Glomerular endothelial cell (primary cell): Measurements from ENCODE around the gene ORAI3. TPM values are rescaled to one million over a fixed set of nuclear protein-coding genes. Genes with fewer than 3 reads are reported as not detected.

Source experiments
- DNase-seq: peaks from one replicate; pipeline ENCODE4 v3.0.0-alpha.2; 2011; ENCODE audit warnings: low read depth, low spot score; ENCODE audit errors: extremely low read depth
- total RNA-seq: library from RNA; depleted of rRNA; stranded (reverse); fragments of >200 nt; gene quantifications from 2 replicates; pipeline ENCODE4 v1.2.3, GENCODE V29; 2015

Gene ORAI3
- total RNA-seq, result 40.0 and 47.3 TPM in 2 replicates

- DNase-seq, result no peak
These were observed at the start of gene ORAI3 for GRCh38 chr16:30948667-30949649. Gene ORAI3 (plus strand): TSS chr16:30949068. CDS start chr16:30949290, 222 bp downstream.

GRCh38 chr16:30899794-30900193, 49.1 kb upstream of the ORAI3 start:
- no peak for DNase-seq

GRCh38 chr16:30900588-30900987, 48.3 kb upstream of the ORAI3 start:
- DNase-seq, result no peak

- no peak for DNase-seq
These were observed 47.5 kb upstream of the ORAI3 start for GRCh38 chr16:30901201-30902028.

- no peak for DNase-seq
These were observed 46.6 kb upstream of the ORAI3 start for GRCh38 chr16:30902029-30902972.

GRCh38 chr16:30903002-30903401, 45.9 kb upstream of the ORAI3 start:
- no peak for DNase-seq

GRCh38 chr16:30903596-30903995, 45.3 kb upstream of the ORAI3 start:
- peak; percentile 37 for DNase-seq

GRCh38 chr16:30904114-30904780, 44.6 kb upstream of the ORAI3 start:
- DNase-seq, result no peak

GRCh38 chr16:30907064-30907463, 41.8 kb upstream of the ORAI3 start:
- no peak for DNase-seq

GRCh38 chr16:30910427-30911029, 38.3 kb upstream of the ORAI3 start:
- no peak for DNase-seq

GRCh38 chr16:30912794-30913412, 36.0 kb upstream of the ORAI3 start:
- no peak for DNase-seq

GRCh38 chr16:30914830-30915229, 34.0 kb upstream of the ORAI3 start:
- no peak for DNase-seq

- DNase-seq, result no peak
These were observed 30.3 kb upstream of the ORAI3 start for GRCh38 chr16:30918614-30919013.

GRCh38 chr16:30920891-30921290, 28.0 kb upstream of the ORAI3 start:
- DNase-seq, result no peak

GRCh38 chr16:30921459-30921747, 27.5 kb upstream of the ORAI3 start:
- DNase-seq, result no peak

- DNase-seq, result peak; percentile 64
These were observed 27.0 kb upstream of the ORAI3 start for GRCh38 chr16:30921748-30922419.

- peak; percentile 94 for DNase-seq
These were observed 26.4 kb upstream of the ORAI3 start for GRCh38 chr16:30922420-30922959.

GRCh38 chr16:30922960-30923535, 25.8 kb upstream of the ORAI3 start:
- DNase-seq, result peak; percentile 96
